Neuronal stem cell (in vitro differentiated cells): ENCODE results near the gene PTPRE.

Experiments used
- DNase-seq: peaks from one replicate; pipeline ENCODE4 v3.0.0-alpha.2; 2013; ENCODE audit warnings: low spot score
- H2AFZ ChIP-seq: one replicate; pipeline ENCODE4 v1.6.1; 2013; ENCODE audit warnings: mild to moderate bottlenecking, low read length, inconsistent platforms
- H2AK5ac ChIP-seq: 2 replicates; pipeline ENCODE4 v1.6.1; 2013; ENCODE audit warnings: low read depth, mild to moderate bottlenecking, inconsistent platforms, low read length, moderate library complexity, mixed read lengths
- H2BK120ac ChIP-seq: 2 replicates; pipeline ENCODE4 v1.6.1; 2013; ENCODE audit warnings: low read depth, mild to moderate bottlenecking, inconsistent platforms, low read length, moderate library complexity, mixed read lengths
- H2BK12ac ChIP-seq: one replicate; pipeline ENCODE4 v1.6.1; 2013; ENCODE audit warnings: low read length, inconsistent platforms
- H2BK15ac ChIP-seq: 2 replicates; pipeline ENCODE4 v1.6.1; 2013; ENCODE audit warnings: mild to moderate bottlenecking, low read length, inconsistent platforms, mixed read lengths
- H2BK5ac ChIP-seq: one replicate; pipeline ENCODE4 v1.6.1; 2013; ENCODE audit warnings: inconsistent platforms, mild to moderate bottlenecking, low read length, moderate library complexity
- H3K14ac ChIP-seq: one replicate; pipeline ENCODE4 v1.6.1; 2013; ENCODE audit warnings: low read length, inconsistent platforms
- H3K18ac ChIP-seq: 2 replicates; pipeline ENCODE4 v1.6.1; 2013; ENCODE audit warnings: low read length, inconsistent platforms
- H3K23ac ChIP-seq: 2 replicates; pipeline ENCODE4 v1.6.1; 2013; ENCODE audit warnings: low read depth, mild to moderate bottlenecking, mixed read lengths, low read length, inconsistent platforms; ENCODE audit not compliant: poor library complexity
- H3K27ac ChIP-seq: replicated peaks from 3 replicates; pipeline ENCODE4 v1.5.1; 2013; ENCODE audit warnings: low read length, inconsistent platforms
- H3K27me3 ChIP-seq, 3 experiments: 2 replicates each; pipeline ENCODE4 v1.6.1; 2013; ENCODE audit warnings: low read length in 3 of 3, mild to moderate bottlenecking in 2 of 3, inconsistent platforms in 1 of 3, low read depth in 1 of 3, mixed read lengths in 1 of 3, moderate library complexity in 1 of 3; ENCODE audit not compliant: control insufficient read depth in 3 of 3, insufficient read depth in 3 of 3
- H3K36me3 ChIP-seq, 2 donors: replicated peaks in 1 of 2; 2 replicates each; pipeline ENCODE4 v1.6.1; 2013; ENCODE audit warnings: low read length in 2 of 2; ENCODE audit not compliant: control insufficient read depth in 2 of 2, insufficient read depth in 2 of 2
- H3K4ac ChIP-seq: 2 replicates; pipeline ENCODE4 v1.6.1; 2013; ENCODE audit warnings: inconsistent platforms, mild to moderate bottlenecking, low read length, moderate library complexity
- H3K4me1 ChIP-seq, 2 donors: 1 replicate in 1 of 2; 2 replicates in 1 of 2; pipeline ENCODE4 v1.6.1; 2013; ENCODE audit warnings: low read length in 2 of 2, low read depth in 1 of 2; ENCODE audit not compliant: control insufficient read depth in 2 of 2, insufficient read depth in 1 of 2
- H3K4me2 ChIP-seq: one replicate; pipeline ENCODE4 v1.6.1; 2013; ENCODE audit warnings: mild to moderate bottlenecking, low read length, inconsistent platforms; ENCODE audit not compliant: insufficient read depth, poor library complexity, severe bottlenecking
- H3K4me3 ChIP-seq, 2 donors: 2 replicates each; pipeline ENCODE4 v1.5.1; 2013; ENCODE audit warnings: low read length in 2 of 2, mild to moderate bottlenecking in 2 of 2, inconsistent platforms in 1 of 2, moderate library complexity in 1 of 2
- H3K79me1 ChIP-seq: one replicate; pipeline ENCODE4 v1.6.1; 2013; ENCODE audit warnings: low read depth, mild to moderate bottlenecking, inconsistent platforms, low read length, moderate library complexity
- H3K9ac ChIP-seq: one replicate; pipeline ENCODE4 v1.6.1; 2013; ENCODE audit warnings: mild to moderate bottlenecking, low read depth, low read length, inconsistent platforms; ENCODE audit not compliant: poor library complexity
- H3K9me3 ChIP-seq, 2 donors: replicated peaks in 1 of 2; 2 replicates each; pipeline versions ENCODE3 to v1.6.1; 2013; ENCODE audit warnings: low read length in 2 of 2, mild to moderate bottlenecking in 2 of 2, inconsistent platforms in 1 of 2, low read depth in 1 of 2, mixed read lengths in 1 of 2, moderate library complexity in 1 of 2; ENCODE audit not compliant: control insufficient read depth in 2 of 2, insufficient read depth in 1 of 2
- H4K8ac ChIP-seq: one replicate; pipeline ENCODE4 v1.6.1; 2013; ENCODE audit warnings: low read depth, mild to moderate bottlenecking, inconsistent platforms, low read length, moderate library complexity
- H4K91ac ChIP-seq: one replicate; pipeline ENCODE4 v1.6.1; 2013; ENCODE audit warnings: low read length, low read depth, mild to moderate bottlenecking, inconsistent platforms; ENCODE audit not compliant: poor library complexity
- WGBS, 2 donors: extraction: QIAGEN DNeasy Blood & Tissue Kit; methylation state at CpG; one replicate each; pipeline ENCODE4 v1.1.7; 2013; ENCODE audit warnings: missing lambda C conversion rate in 2 of 2, mixed read lengths in 1 of 2; ENCODE audit not compliant: insufficient read length in 2 of 2, insufficient replicate concordance in 1 of 2; ENCODE audit errors: extremely low coverage in 2 of 2; 5-methylcytosine and 5-hydroxymethylcytosine counted together

PTPRE gene

DNA sequence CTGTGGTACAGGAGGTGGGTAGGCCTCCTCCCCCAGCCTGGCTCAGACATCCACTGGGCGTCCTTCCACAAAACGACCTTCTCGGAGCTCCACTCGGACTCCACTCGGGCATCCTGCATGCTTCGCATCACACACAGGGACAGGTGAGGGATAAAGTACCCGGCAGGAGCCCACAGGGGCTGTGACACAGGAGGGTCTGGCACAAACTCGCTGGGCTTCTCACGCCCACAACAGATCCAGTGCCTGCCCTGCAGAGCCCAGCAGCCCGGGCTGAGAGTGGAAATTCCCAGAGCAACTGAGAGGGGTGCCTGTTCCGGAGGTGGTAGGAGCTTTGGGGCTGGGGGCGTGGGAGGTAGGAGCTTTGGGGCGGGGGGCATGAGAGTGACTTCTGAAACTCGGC, 110.9 kb downstream of the PTPRE start:
- no peak overlapping the region for H2BK12ac ChIP-seq
- H2BK5ac ChIP-seq = peak overlapping the region; percentile 35
- no peaks in the 10 kb centered on the region for H3K27me3 ChIP-seq
- H3K9ac ChIP-seq = no peak overlapping the region
- WGBS, 2 donors = no CpG with 5 or more reads among the region's 14 CpGs
- DNase-seq = no peak
- no peak overlapping the region for H3K4me3 ChIP-seq
- no peak overlapping the region for H4K8ac ChIP-seq
- H2BK15ac ChIP-seq = no peak overlapping the region
- H3K4me2 ChIP-seq = no peak overlapping the region
- no peak overlapping the region for H3K4ac ChIP-seq
- no peaks in the 10 kb centered on the region for H3K79me1 ChIP-seq
- no peaks in the 10 kb centered on the region for H3K4me1 ChIP-seq
- no peak overlapping the region for H3K27ac ChIP-seq
- no peaks in the 10 kb centered on the region for H3K36me3 ChIP-seq
- peaks cover 0 to 5% of the 10 kb centered on the region in 2 donors for H3K9me3 ChIP-seq
- no peak overlapping the region for H3K18ac ChIP-seq
- no peak overlapping the region for H2BK120ac ChIP-seq
- H3K23ac ChIP-seq = peak overlapping the region; percentile 31
- H2AFZ ChIP-seq = no peak overlapping the region
- no peak overlapping the region for H3K14ac ChIP-seq
- H2AK5ac ChIP-seq = peak overlapping the region; percentile 30
- H4K91ac ChIP-seq = no peak overlapping the region

- Histone ChIP-seq H3K36me3 (no peaks in the 10 kb centered on the region), H3K4me3 (no peak overlapping the region), H2BK15ac (no peak overlapping the region), H4K8ac (no peak overlapping the region), H2BK12ac (no peak overlapping the region), H4K91ac (no peak overlapping the region), H3K9me3 (peaks cover 0 to 5% of the 10 kb centered on the region in 2 donors), H2AK5ac (no peak overlapping the region), H3K18ac (peak overlapping the region; percentile 48), H3K27ac (no peak overlapping the region), H3K9ac (no peak overlapping the region), H2BK120ac (no peak overlapping the region), H3K27me3 (no peaks in the 10 kb centered on the region), H2BK5ac (peak overlapping the region; percentile 35), H3K14ac (no peak overlapping the region), H3K23ac (peak overlapping the region; percentile 31), H3K79me1 (no peaks in the 10 kb centered on the region), H3K4ac (no peak overlapping the region), H3K4me1 (no peaks in the 10 kb centered on the region), H2AFZ (no peak overlapping the region), H3K4me2 (no peak overlapping the region)
- DNase-seq = no peak
- WGBS, 2 donors = no CpG with 5 or more reads among the region's 13 CpGs
Measured at GRCh38 chr10:128018236-128018635, 111.3 kb downstream of the PTPRE start.

DNA sequence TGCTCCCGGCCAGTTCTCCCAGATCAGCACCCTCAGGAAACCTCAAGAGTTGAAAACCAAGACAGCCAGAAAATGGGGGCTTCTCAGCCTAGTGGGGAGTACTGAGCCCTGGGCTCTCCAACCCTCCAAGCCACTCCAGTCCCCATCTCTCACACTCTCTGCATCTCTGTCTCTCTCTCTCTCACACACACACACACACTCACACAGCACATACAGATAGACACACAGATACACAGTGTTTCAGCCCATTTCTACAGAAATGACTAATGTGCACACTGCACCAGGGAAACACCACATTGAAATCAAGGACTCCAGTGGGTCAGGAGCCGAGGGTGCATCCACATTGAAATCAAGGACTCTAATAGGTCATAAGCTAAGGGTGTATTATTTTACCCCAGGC, 111.8 kb downstream of the PTPRE start:
- H3K9ac ChIP-seq = no peak overlapping the region
- no peaks in the 10 kb centered on the region for H3K27me3 ChIP-seq
- H3K36me3 ChIP-seq = no peaks in the 10 kb centered on the region
- H3K9me3 ChIP-seq = peaks cover 0 to 3% of the 10 kb centered on the region in 2 donors
- H3K4me2 ChIP-seq = no peak overlapping the region
- no peak overlapping the region for H2AK5ac ChIP-seq
- no peak overlapping the region for H3K18ac ChIP-seq
- no peak overlapping the region for H4K8ac ChIP-seq
- H3K23ac ChIP-seq = no peak overlapping the region
- no peak overlapping the region for H3K14ac ChIP-seq
- no CpG with 5 or more reads among the region's 2 CpGs for WGBS, 2 donors
- H3K79me1 ChIP-seq = no peaks in the 10 kb centered on the region
- no peak overlapping the region for H3K4ac ChIP-seq
- no peak overlapping the region for H2BK12ac ChIP-seq
- H4K91ac ChIP-seq = no peak overlapping the region
- H2AFZ ChIP-seq = no peak overlapping the region
- no peak overlapping the region for H2BK120ac ChIP-seq
- no peak overlapping the region for H3K4me3 ChIP-seq
- DNase-seq = no peak
- H2BK5ac ChIP-seq = peak overlapping the region; percentile 35
- H3K27ac ChIP-seq = no peak overlapping the region
- H3K4me1 ChIP-seq = no peaks in the 10 kb centered on the region
- no peak overlapping the region for H2BK15ac ChIP-seq

DNA sequence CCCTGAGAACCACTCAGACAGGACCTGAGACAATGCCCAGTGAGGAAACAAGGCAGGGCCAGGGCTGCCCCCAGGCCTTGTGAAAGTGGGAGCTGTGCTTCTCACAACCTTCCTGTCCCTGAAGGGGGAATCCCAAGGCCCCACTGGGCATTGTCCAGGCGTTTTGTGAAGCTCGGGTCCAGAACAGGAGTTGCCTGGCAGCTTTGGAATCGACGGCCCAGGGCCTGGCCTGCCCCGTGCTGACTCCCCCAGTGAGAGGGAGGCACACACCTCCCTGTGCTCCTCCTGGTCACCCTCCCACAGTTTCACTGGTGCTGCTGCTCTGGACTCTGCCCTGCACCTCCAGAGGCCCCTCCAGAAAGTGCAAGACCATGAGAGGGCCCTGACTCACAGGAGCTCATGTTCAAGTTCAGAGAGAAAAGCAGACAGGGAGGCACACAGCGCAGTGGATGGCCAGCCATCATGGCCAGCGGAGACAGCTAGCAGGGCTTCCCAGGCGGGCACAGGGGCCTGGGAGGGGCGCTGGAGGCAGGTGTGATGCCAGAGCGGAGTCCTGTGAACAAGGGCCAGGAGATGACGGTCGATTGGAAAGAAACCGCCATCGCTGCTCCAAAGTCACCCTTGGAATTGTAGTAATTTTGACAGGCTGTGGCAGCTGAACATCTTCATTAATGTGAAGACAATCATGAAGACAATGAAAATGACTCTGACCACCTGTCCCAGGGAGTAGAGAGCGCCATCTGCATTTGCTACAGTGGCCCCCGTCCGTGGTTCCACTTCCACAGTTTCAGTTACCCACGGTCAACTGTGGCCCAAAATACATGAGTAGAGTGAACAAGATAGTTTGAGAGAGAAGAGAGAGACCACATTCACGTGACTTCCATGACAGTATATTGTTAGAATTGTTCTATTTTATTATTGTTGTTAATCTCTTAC, 115.6 kb downstream of the PTPRE start:
- Histone ChIP-seq H4K8ac (peak overlapping the region; percentile 27), H3K4ac (no peak overlapping the region), H3K14ac (no peak overlapping the region), H3K27me3 (peaks cover 0 to 5% (median 0%) of the 10 kb centered on the region in 3 experiments), H2AK5ac (peak overlapping the region; percentile 88), H3K27ac (no peak overlapping the region), H3K4me1 (peaks cover 0 to 2% of the 10 kb centered on the region in 2 donors), H4K91ac (no peak overlapping the region), H3K9ac (no peak overlapping the region), H2BK120ac (no peak overlapping the region), H3K23ac (no peak overlapping the region), H2AFZ (no peak overlapping the region), H3K4me3 (no peak overlapping the region), H2BK5ac (no peak overlapping the region), H3K36me3 (no peaks in the 10 kb centered on the region), H3K9me3 (no peaks in the 10 kb centered on the region), H3K79me1 (no peaks in the 10 kb centered on the region), H3K18ac (peak overlapping the region; percentile 40), H3K4me2 (no peak overlapping the region), H2BK15ac (peak overlapping the region; percentile 34), H2BK12ac (no peak overlapping the region)
- no CpG with 5 or more reads among the region's 19 CpGs for WGBS, 2 donors
- no peak for DNase-seq
